Measurements from ENCODE around the gene NRCAM.
A peak's percentile ranks its signal among the peaks of the same experiment; 100 is the strongest.

Gene NRCAM

GRCh38 chr7:108442039-108442568 lies 14.1 kb downstream of the NRCAM start (continued):
- no peak for TF ChIP-seq IKZF3 (tag by site-specific recombination; IDR thresholded peaks at IDR 0.05)
- no peak for TF ChIP-seq ZNF624 (tag by site-specific recombination; IDR thresholded peaks at IDR 0.05)
- no peak for TF ChIP-seq ZNF223 (tag by site-specific recombination; IDR thresholded peaks at IDR 0.05)
- TF ChIP-seq ZNF10 (tag by site-specific recombination; IDR thresholded peaks at IDR 0.05) = no peak
- no peak for TF ChIP-seq ZSCAN4 (tag by site-specific recombination; IDR thresholded peaks at IDR 0.05)
- no peak for TF ChIP-seq ZNF148 (tag by site-specific recombination; IDR thresholded peaks at IDR 0.05; ENCODE audit: borderline replicate concordance)
- TF ChIP-seq ZNF23 (tag by site-specific recombination; IDR thresholded peaks at IDR 0.05; ENCODE audit: borderline replicate concordance) = no peak
- no peak for TF ChIP-seq OSR2 (tag by site-specific recombination; IDR thresholded peaks at IDR 0.05)
- no peak for TF ChIP-seq ZNF398 (tag by site-specific recombination; IDR thresholded peaks at IDR 0.05)
- TF ChIP-seq ZNF623 (tag by site-specific recombination; IDR thresholded peaks at IDR 0.05) = no peak
- TF ChIP-seq ZNF280D (tag by site-specific recombination; IDR thresholded peaks at IDR 0.05) = no peak
- TF ChIP-seq ZFP41 (tag by site-specific recombination; IDR thresholded peaks at IDR 0.05; ENCODE audit: borderline replicate concordance) = no peak
- no peak for TF ChIP-seq RBAK (tag by site-specific recombination; IDR thresholded peaks at IDR 0.05)
- peak; percentile 26; the same call in 1 of the 2 replicates for TF ChIP-seq ZNF366 (tag by site-specific recombination; conservative IDR thresholded peaks at IDR 0.05)
- no peak for TF ChIP-seq SCRT2 (tag by site-specific recombination; IDR thresholded peaks at IDR 0.05)
- TF ChIP-seq ZNF416 (tag by site-specific recombination; IDR thresholded peaks at IDR 0.05) = no peak
- no peak for TF ChIP-seq ZFP3 (tag by site-specific recombination; IDR thresholded peaks at IDR 0.05; ENCODE audit: low read depth)
- TF ChIP-seq ZNF335 (tag by site-specific recombination; conservative IDR thresholded peaks at IDR 0.05) = no peak
- TF ChIP-seq SP2 (tag by site-specific recombination; IDR thresholded peaks at IDR 0.05) = 0 out of 2 replicates have a peak, but pooled peaks have one; percentile 27
- TF ChIP-seq GLI2 (tag by site-specific recombination; IDR thresholded peaks at IDR 0.05; ENCODE audit: borderline replicate concordance, low read depth) = no peak
- no peak for TF ChIP-seq GLI4 (tag by site-specific recombination; IDR thresholded peaks at IDR 0.05)
- no peak for TF ChIP-seq SCRT1 (tag by site-specific recombination; IDR thresholded peaks at IDR 0.05; ENCODE audit: borderline replicate concordance)
- TF ChIP-seq BCL6B (tag by site-specific recombination; IDR thresholded peaks at IDR 0.05) = no peak
- TF ChIP-seq KLF7 (tag by site-specific recombination; IDR thresholded peaks at IDR 0.05; ENCODE audit: borderline replicate concordance) = no peak
- no peak for TF ChIP-seq ZNF768 (tag by site-specific recombination; IDR thresholded peaks at IDR 0.05)
- TF ChIP-seq TSHZ1 (tag by site-specific recombination; IDR thresholded peaks at IDR 0.05; ENCODE audit: borderline replicate concordance) = peak; percentile 89; the same call in 1 of the 2 replicates
